Neural cell (in vitro differentiated cells): ENCODE results near the gene DDX24.

Experiments
- CTCF ChIP-seq: fragments of 450-650 bp; IDR thresholded peaks from 2 replicates; pipeline ENCODE4 v1.5.1; 2014; ENCODE audit warnings: antibody characterized with exemption, mild to moderate bottlenecking, moderate library complexity; ENCODE audit not compliant: poor library complexity, severe bottlenecking
- RAD21 ChIP-seq: fragments of 450-650 bp; conservative IDR thresholded peaks from 2 replicates; pipeline ENCODE4 v1.6.1; 2014; ENCODE audit warnings: antibody characterized with exemption, mild to moderate bottlenecking, moderate library complexity
- REST ChIP-seq: IDR thresholded peaks from 2 replicates; pipeline ENCODE4 v1.6.1; 2012; ENCODE audit warnings: borderline replicate concordance

GRCh38 chr14:94031161-94031882, 49.7 kb downstream of the DDX24 start:
- TF ChIP-seq CTCF: no peak
- no peak for TF ChIP-seq REST
- TF ChIP-seq RAD21: no peak
